Kidney (tissue), 14 donors: ENCODE data around the gene DLST. TPM values are rescaled to one million over a fixed set of nuclear protein-coding genes. Genes with fewer than 3 reads are reported as not detected.

ENCODE experiments used
- DNase-seq, 5 donors: peaks; one replicate each; pipeline ENCODE4 v3.0.0-alpha.2; 2013 to 2020
- FAIRE-seq: peaks from 2 replicates; lab custom pipeline; 2012; peaks lifted over from hg19 to GRCh38; lab: Jason Lieb, UNC
- H3K27ac ChIP-seq, 2 donors: one replicate each; pipeline ENCODE4 v1.7.0; 2013; ENCODE audit warnings: low read depth in 2 of 2, low read length in 2 of 2, inconsistent platforms in 1 of 2
- H3K27me3 ChIP-seq: one replicate; pipeline ENCODE4 v1.7.1; 2013; ENCODE audit warnings: low read length, inconsistent platforms; ENCODE audit not compliant: control insufficient read depth, insufficient read depth
- H3K36me3 ChIP-seq, 3 donors: one replicate each; pipeline versions ENCODE4 v1.7.0 to v1.7.1; 2013; ENCODE audit warnings: low read length in 3 of 3, control low read depth in 1 of 3, inconsistent platforms in 1 of 3; ENCODE audit not compliant: insufficient read depth in 3 of 3, control insufficient read depth in 2 of 3
- H3K4me1 ChIP-seq, 3 donors: one replicate each; pipeline versions ENCODE4 v1.7.0 to v1.7.1; 2013; ENCODE audit warnings: low read length in 3 of 3, inconsistent platforms in 1 of 3, low read depth in 1 of 3; ENCODE audit not compliant: control insufficient read depth in 2 of 3, insufficient read depth in 2 of 3
- H3K4me3 ChIP-seq, 3 donors: one replicate each; pipeline versions ENCODE4 v1.7.0 to v1.8.1; 2013; ENCODE audit warnings: low read length in 3 of 3, control low read depth in 1 of 3, inconsistent platforms in 1 of 3
- H3K9ac ChIP-seq, 3 donors: one replicate each; pipeline versions ENCODE4 v1.7.0 to v1.7.1; 2013; ENCODE audit warnings: low read length in 3 of 3, control low read depth in 1 of 3, inconsistent platforms in 1 of 3
- H3K9me3 ChIP-seq, 3 donors: one replicate each; pipeline versions ENCODE4 v1.7.0 to v1.7.1; 2013; ENCODE audit warnings: low read length in 3 of 3, control low read depth in 1 of 3, inconsistent platforms in 1 of 3; ENCODE audit not compliant: control insufficient read depth in 2 of 3, insufficient read depth in 1 of 3
- intact Hi-C: fragments of 100-400 bp; cut with DNase I; formaldehyde crosslinking; loops from one replicate; pipeline ENCODE4 v1.11.1; 2022
- polyA plus RNA-seq: library from polyadenylated mRNA; stranded (reverse); fragments of 350-450 nt; fragmentation: Illumina TruSeq; extraction: RNeasy Lipid Tissue Mini Kit (QIAGEN cat#74804); gene quantifications from one replicate; pipeline ENCODE4 v1.2.3, GENCODE V29; 2014; ENCODE audit warnings: low read depth, low replicate concordance; ENCODE audit not compliant: insufficient read depth
- total RNA-seq: library from RNA; stranded (reverse); fragmentation: NEBNext Ultra II Directional; extraction: Animal tissue kit (Norgen Biotek cat#: 25700); gene quantifications from one replicate; pipeline ENCODE4 v1.2.1, GENCODE V29; 2021
- TF ChIP-seq, protein P1 (sequence below): IDR thresholded peaks from 3 replicates; pipeline ENCODE4 v1.5.1; 2012; ENCODE audit warnings: mild to moderate bottlenecking, moderate library complexity, borderline replicate concordance; ENCODE audit not compliant: insufficient read depth; ENCODE audit errors: extremely low read depth
- donor health status: control.
- donor health status: control.
- donor health status: control.
- donor health status: control.
- donor health status: control.
- donor health status: DM: yes; HTN: yes; CAD: no.
- donor health status: Normal renal cell carcinoma (clear cell type).

The DLST gene
- total and polyA plus RNA-seq, 2 donors from 2014 or later, result 98.6 to 112 TPM

DNA sequence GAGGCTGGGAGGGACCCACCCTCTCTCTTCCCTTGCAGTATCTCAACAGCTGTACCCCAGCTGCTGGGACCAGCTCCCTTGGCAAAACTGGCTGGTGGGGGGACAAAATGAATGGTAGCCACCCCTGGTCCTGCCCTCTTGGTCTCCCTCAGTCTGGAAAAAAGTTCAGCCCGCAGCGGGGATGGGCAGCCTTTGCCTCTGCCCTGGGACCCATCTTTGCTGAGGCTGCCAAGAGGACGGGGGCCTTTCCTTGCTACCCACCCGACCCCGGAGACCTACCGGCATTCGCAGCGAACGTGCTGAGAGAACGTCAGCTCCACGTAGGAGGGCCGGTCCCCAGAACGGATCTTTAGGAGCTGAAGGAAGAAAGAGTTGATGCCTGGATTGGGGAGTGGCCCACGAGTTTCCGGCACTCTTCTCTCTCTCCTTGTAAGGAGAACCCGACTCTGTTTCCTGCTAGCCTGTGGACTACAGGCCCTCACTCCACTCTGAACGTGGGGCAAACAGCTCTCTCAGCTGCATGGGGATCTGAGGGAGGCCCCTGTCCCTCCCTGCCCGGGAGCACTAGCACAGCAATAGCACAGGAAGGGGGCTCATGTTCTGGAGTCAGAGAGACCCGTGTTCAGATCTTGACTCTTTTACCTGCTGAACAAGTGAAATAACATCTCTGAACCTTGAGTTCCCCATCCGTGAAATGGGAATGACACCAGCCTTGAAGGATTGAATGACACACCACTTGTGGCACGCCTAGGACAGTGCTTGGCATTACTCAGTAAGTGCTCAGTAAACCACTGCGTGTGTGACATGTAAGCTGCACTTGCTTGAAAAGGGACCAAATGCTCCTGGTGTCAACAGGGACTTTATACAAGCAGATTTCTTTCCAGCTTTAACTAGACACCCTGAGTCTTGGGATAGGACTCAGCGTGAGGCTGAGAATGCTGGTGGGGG, 66.8 kb downstream of the DLST start:
- Histone ChIP-seq H3K4me1 (peaks cover 0 to 11% (median 2%) of the 10 kb centered on the region in 3 donors), H3K4me3 (no peak overlapping the region), H3K9ac (no peak overlapping the region), H3K36me3 (no peaks in the 10 kb centered on the region), H3K27ac (no peak overlapping the region), H3K9me3 (no peaks in the 10 kb centered on the region), H3K27me3 (no peaks in the 10 kb centered on the region)
- TF ChIP-seq, protein P1, sequence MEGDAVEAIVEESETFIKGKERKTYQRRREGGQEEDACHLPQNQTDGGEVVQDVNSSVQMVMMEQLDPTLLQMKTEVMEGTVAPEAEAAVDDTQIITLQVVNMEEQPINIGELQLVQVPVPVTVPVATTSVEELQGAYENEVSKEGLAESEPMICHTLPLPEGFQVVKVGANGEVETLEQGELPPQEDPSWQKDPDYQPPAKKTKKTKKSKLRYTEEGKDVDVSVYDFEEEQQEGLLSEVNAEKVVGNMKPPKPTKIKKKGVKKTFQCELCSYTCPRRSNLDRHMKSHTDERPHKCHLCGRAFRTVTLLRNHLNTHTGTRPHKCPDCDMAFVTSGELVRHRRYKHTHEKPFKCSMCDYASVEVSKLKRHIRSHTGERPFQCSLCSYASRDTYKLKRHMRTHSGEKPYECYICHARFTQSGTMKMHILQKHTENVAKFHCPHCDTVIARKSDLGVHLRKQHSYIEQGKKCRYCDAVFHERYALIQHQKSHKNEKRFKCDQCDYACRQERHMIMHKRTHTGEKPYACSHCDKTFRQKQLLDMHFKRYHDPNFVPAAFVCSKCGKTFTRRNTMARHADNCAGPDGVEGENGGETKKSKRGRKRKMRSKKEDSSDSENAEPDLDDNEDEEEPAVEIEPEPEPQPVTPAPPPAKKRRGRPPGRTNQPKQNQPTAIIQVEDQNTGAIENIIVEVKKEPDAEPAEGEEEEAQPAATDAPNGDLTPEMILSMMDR, result no peak
- DNase-seq (no peak), FAIRE-seq (no peak)
- intact Hi-C loops, result loop anchor here (10.0 kb wide), 1 partner anchor 136 kb away; no protein-coding TSS in a partner anchor

GRCh38 chr14:74949191-74949601, 67.5 kb downstream of the DLST start:
- Histone ChIP-seq H3K36me3 (no peaks in the 10 kb centered on the region), H3K4me1 (peaks cover 0 to 11% (median 2%) of the 10 kb centered on the region in 3 donors), H3K9me3 (no peaks in the 10 kb centered on the region), H3K27me3 (no peaks in the 10 kb centered on the region), H3K4me3 (no peak overlapping the region), H3K27ac (no peak overlapping the region), H3K9ac (no peak overlapping the region)
- DNase-seq (no peak), FAIRE-seq (no peak)
- TF ChIP-seq, protein P1, result no peak
- intact Hi-C loops, result loop anchor here (10.0 kb wide), 1 partner anchor 136 kb away; no protein-coding TSS in a partner anchor

- H3K27ac ChIP-seq, result no peak overlapping the region
- no peak overlapping the region for H3K9ac ChIP-seq
- DNase-seq (no peak), FAIRE-seq (no peak)
- no peaks in the 10 kb centered on the region for H3K27me3 ChIP-seq
- no peaks in the 10 kb centered on the region for H3K9me3 ChIP-seq
- intact Hi-C loops, result loop anchor here (10.0 kb wide), 1 partner anchor 135 kb away; no protein-coding TSS in a partner anchor
- TF ChIP-seq, protein P1, result no peak
- no peak overlapping the region for H3K4me3 ChIP-seq
- H3K36me3 ChIP-seq, result no peaks in the 10 kb centered on the region
- peaks cover 0 to 15% (median 2%) of the 10 kb centered on the region in 3 donors for H3K4me1 ChIP-seq
These were observed 68.3 kb downstream of the DLST start for GRCh38 chr14:74949859-74950573.
